OCI-LY1 (cell line): ENCODE results near the gene KCNMA1.

ENCODE experiments used
- H2AFZ ChIP-seq: fragments of 200-600 bp; sonication (generic), shearing (Covaris generic); 2 replicates; pipeline ENCODE4 v1.6.0; 2014; ENCODE audit warnings: antibody characterized with exemption, mild to moderate bottlenecking, low read length
- H3F3A ChIP-seq: fragments of 200-600 bp; sonication (generic), shearing (Covaris generic); 2 replicates; pipeline ENCODE4 v1.6.0; 2014; ENCODE audit warnings: mild to moderate bottlenecking, antibody characterized with exemption, low read length, moderate library complexity; ENCODE audit not compliant: insufficient read depth
- H3K27ac ChIP-seq: fragments of 200-600 bp; sonication (generic); 2 replicates; pipeline ENCODE4 v1.5.1; 2014; ENCODE audit warnings: low read length, mixed run types, mild to moderate bottlenecking, low read depth; ENCODE audit not compliant: poor library complexity, severe bottlenecking
- H3K27me3 ChIP-seq: fragments of 200-600 bp; sonication (generic); 2 replicates; pipeline ENCODE4 v1.6.0; 2014; ENCODE audit warnings: antibody characterized with exemption, mild to moderate bottlenecking, low read length, moderate library complexity; ENCODE audit not compliant: insufficient read depth
- H3K36me3 ChIP-seq: fragments of 200-600 bp; sonication (generic); 2 replicates; pipeline ENCODE4 v1.6.1; 2014; ENCODE audit warnings: mild to moderate bottlenecking, antibody characterized with exemption, low read length, moderate library complexity, mixed read lengths; ENCODE audit not compliant: insufficient read depth
- H3K4me1 ChIP-seq: fragments of 200-600 bp; sonication (generic); 2 replicates; pipeline ENCODE4 v1.5.1; 2014; ENCODE audit warnings: mild to moderate bottlenecking, low read length, moderate library complexity; ENCODE audit not compliant: insufficient read depth, severe bottlenecking
- H3K4me2 ChIP-seq: fragments of 200-600 bp; sonication (generic), shearing (Covaris generic); 2 replicates; pipeline ENCODE4 v1.6.1; 2014; ENCODE audit warnings: low read length
- H3K4me3 ChIP-seq: fragments of 200-600 bp; sonication (generic); 2 replicates; pipeline ENCODE4 v1.5.1; 2014; ENCODE audit warnings: low read length, low read depth, mild to moderate bottlenecking, mixed read lengths; ENCODE audit not compliant: poor library complexity, severe bottlenecking
- H3K79me2 ChIP-seq: fragments of 200-600 bp; shearing (Covaris generic); 2 replicates; pipeline ENCODE4 v1.6.1; 2016; ENCODE audit warnings: mixed run types, low read length, mixed read lengths; ENCODE audit not compliant: insufficient read depth
- H3K9ac ChIP-seq: fragments of 200-600 bp; sonication (generic), shearing (Covaris generic); 2 replicates; pipeline ENCODE4 v1.6.1; 2014; ENCODE audit warnings: mild to moderate bottlenecking, low read length, mixed read lengths
- H3K9me2 ChIP-seq: fragments of 200-600 bp; sonication (generic), shearing (Covaris generic); 2 replicates; pipeline ENCODE4 v1.6.1; 2014; ENCODE audit warnings: low read depth, mild to moderate bottlenecking, low read length, mixed read lengths
- H3K9me3 ChIP-seq: fragments of 200-600 bp; shearing (Covaris generic); 2 replicates; pipeline ENCODE4 v1.6.1; 2014; ENCODE audit warnings: low read length, mixed read lengths
- H4K20me1 ChIP-seq: fragments of 200-600 bp; sonication (generic), shearing (Covaris generic); 2 replicates; pipeline ENCODE4 v1.6.0; 2016; ENCODE audit warnings: mild to moderate bottlenecking, low read length; ENCODE audit not compliant: insufficient read depth
- CTCF ChIP-seq: fragments of 200-600 bp; sonication (generic), shearing (Covaris generic); IDR thresholded peaks from 2 replicates; pipeline ENCODE4 v1.5.1; 2017; ENCODE audit warnings: mild to moderate bottlenecking, antibody characterized with exemption, low read length, moderate library complexity, mixed read lengths
- EZH2 ChIP-seq: fragments of 200-600 bp; sonication (generic), shearing (Covaris generic); IDR thresholded peaks from 2 replicates; pipeline ENCODE4 v1.8.0; 2017; ENCODE audit warnings: borderline replicate concordance, mixed run types, mild to moderate bottlenecking, antibody characterized with exemption, low read length, moderate library complexity, mixed read lengths

The KCNMA1 gene

GRCh38 chr10:77598606-77599005 lies 39.0 kb downstream of the KCNMA1 start:
- H3K4me3 ChIP-seq, result no peak overlapping the region
- H2AFZ ChIP-seq, result no peak overlapping the region
- H3K27me3 ChIP-seq, result no peaks in the 10 kb centered on the region
- H3F3A ChIP-seq, result no peaks in the 10 kb centered on the region
- TF ChIP-seq EZH2 (no peak), CTCF (no peak)
- no peak overlapping the region for H3K9ac ChIP-seq
- no peaks in the 10 kb centered on the region for H3K4me1 ChIP-seq
- H3K9me2 ChIP-seq, result no peaks in the 10 kb centered on the region
- H3K9me3 ChIP-seq, result no peaks in the 10 kb centered on the region
- no peaks in the 10 kb centered on the region for H4K20me1 ChIP-seq
- no peak overlapping the region for H3K4me2 ChIP-seq
- no peaks in the 10 kb centered on the region for H3K79me2 ChIP-seq
- no peak overlapping the region for H3K27ac ChIP-seq
- H3K36me3 ChIP-seq, result no peaks in the 10 kb centered on the region

- no peak overlapping the region for H3K9ac ChIP-seq
- no peaks in the 10 kb centered on the region for H3K4me1 ChIP-seq
- H3F3A ChIP-seq, result no peaks in the 10 kb centered on the region
- H3K79me2 ChIP-seq, result no peaks in the 10 kb centered on the region
- H3K9me3 ChIP-seq, result no peaks in the 10 kb centered on the region
- H3K36me3 ChIP-seq, result no peaks in the 10 kb centered on the region
- H3K27me3 ChIP-seq, result no peaks in the 10 kb centered on the region
- no peaks in the 10 kb centered on the region for H4K20me1 ChIP-seq
- H3K4me2 ChIP-seq, result no peak overlapping the region
- no peak overlapping the region for H3K27ac ChIP-seq
- H3K9me2 ChIP-seq, result no peaks in the 10 kb centered on the region
- H2AFZ ChIP-seq, result no peak overlapping the region
- no peak overlapping the region for H3K4me3 ChIP-seq
- TF ChIP-seq EZH2 (no peak), CTCF (no peak)
Measured at GRCh38 chr10:77597560-77597959, 40.0 kb downstream of the KCNMA1 start.

- Histone ChIP-seq H3K4me1 (no peaks in the 10 kb centered on the region), H3K9me2 (no peaks in the 10 kb centered on the region), H2AFZ (no peak overlapping the region), H3K4me2 (no peak overlapping the region), H3K9ac (no peak overlapping the region), H3K79me2 (no peaks in the 10 kb centered on the region), H3K4me3 (no peak overlapping the region), H3K36me3 (no peaks in the 10 kb centered on the region), H3K27ac (no peak overlapping the region), H4K20me1 (no peaks in the 10 kb centered on the region), H3K27me3 (no peaks in the 10 kb centered on the region), H3K9me3 (no peaks in the 10 kb centered on the region), H3F3A (no peaks in the 10 kb centered on the region)
- TF ChIP-seq CTCF, result no peak
- TF ChIP-seq EZH2, result no peak
Measured at GRCh38 chr10:77594471-77594783, 43.2 kb downstream of the KCNMA1 start.
